GM18517 (cell line): ENCODE measurements around the gene CLEC17A.
"Not testable (repeated sequence)": the region's sequence is repeated elsewhere in the genome, so short reads cannot be mapped to it uniquely, and the experiment has no call there.

Source experiments
- ATAC-seq: cut with Tn5 transposase; IDR thresholded peaks from one replicate; pipeline ENCODE4 v1.9.1; 2021; ENCODE audit warnings: mild to moderate bottlenecking, moderate library complexity; ENCODE audit not compliant: unreplicated experiment

CLEC17A gene

DNA sequence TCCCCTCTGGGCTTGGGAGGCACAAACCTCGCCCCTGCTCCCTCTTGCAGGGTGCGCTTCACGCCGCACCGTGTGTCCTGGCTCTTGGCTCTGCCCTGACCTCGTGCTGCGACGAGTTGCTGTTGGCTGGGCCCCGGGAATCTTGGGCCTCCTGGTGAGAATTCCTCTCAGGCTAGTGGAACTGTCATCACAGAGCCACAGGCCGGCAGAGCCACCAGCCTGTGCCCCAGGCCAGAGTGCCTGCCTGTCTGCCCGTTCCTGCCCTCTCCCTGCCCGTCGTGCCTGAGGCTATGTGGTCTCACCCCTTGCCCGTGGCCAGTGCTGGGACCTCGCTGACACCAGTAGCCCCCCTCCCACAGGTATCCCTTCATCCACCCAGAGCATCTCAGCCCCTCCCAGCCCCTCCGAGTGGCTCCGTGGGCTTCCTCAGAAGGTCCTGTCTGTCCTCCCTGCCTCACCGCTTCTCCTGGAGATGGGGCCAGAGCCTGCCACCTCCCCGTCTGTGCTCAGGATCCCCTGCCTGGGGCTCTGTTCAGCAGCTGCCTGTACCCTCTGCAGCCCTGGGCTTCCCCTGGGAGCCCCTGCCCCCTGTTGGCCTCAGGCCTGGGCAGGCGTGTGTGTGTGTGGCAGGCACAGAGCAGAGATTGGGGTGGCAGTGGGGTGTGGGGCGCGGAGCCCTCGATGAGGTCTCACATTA lies 24.4 kb upstream of the CLEC17A start:
- no peak for ATAC-seq

- ATAC-seq = no peak
Measured at GRCh38 chr19:14559916-14560775, 22.7 kb upstream of the CLEC17A start.

DNA sequence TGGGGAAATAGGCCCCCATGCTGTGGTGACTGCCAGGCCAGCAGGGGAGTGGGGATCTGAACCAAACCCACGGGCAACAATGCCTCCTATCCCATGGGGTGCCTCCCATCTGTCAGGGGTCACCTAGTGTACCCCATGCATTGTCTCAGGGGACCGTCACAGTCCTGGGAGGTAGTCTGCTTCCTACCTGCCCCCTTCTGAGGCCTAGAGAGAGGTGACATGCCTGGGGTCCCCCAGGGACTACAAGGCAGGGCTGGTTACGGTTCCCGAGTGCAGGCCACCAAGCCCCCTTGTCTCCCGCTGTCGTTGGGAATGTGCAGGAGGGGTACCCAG lies 22.1 kb upstream of the CLEC17A start:
- ATAC-seq = no peak

- ATAC-seq = no peak
Measured at GRCh38 chr19:14561249-14561648, 21.6 kb upstream of the CLEC17A start.

DNA sequence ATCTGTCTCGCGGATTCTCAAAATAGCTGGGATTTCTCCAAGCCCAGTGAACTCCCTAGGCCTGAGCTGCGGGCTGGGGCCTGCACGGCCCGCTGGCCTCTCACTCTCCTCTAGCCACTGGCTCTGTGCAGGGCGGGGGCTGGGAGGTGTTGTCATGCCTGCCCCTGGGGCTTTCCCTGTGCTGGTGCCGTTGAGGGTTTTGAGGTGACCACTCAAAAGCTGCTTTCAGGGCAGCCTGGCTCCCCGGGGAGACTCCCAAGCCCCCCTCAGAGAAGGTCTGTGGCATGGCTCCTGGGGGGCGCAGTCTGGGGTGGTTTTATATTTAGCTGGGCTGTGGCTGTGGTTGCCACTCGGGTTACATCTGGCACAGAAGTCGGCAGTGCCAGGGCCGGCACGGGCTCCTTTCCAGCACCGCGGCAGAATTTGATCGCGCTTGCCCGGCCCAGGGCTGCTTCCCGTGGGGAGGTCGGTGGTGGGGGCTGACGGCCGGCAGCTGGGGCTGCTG lies 21.0 kb upstream of the CLEC17A start:
- no peak for ATAC-seq

GRCh38 chr19:14562660-14563589 lies 20.0 kb upstream of the CLEC17A start:
- ATAC-seq = no peak

DNA sequence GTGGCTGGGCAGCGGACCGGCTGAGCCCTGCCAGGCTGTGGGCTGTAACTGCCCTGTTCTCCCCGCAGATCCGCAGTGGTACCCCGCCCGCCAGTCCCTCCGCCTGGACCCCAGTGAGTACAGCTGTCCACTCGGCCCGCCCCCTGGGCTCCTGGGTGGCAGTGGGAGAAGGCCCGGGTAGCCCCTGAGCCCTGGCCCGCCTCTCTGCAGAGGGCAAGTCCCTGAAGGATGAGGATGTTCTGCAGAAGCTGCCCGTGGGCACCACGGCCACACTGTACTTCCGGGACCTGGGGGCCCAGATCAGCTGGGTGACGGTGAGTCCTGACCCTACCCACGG lies 19.3 kb upstream of the CLEC17A start:
- ATAC-seq = no peak

GRCh38 chr19:14563989-14564651 lies 18.8 kb upstream of the CLEC17A start:
- no peak for ATAC-seq

DNA sequence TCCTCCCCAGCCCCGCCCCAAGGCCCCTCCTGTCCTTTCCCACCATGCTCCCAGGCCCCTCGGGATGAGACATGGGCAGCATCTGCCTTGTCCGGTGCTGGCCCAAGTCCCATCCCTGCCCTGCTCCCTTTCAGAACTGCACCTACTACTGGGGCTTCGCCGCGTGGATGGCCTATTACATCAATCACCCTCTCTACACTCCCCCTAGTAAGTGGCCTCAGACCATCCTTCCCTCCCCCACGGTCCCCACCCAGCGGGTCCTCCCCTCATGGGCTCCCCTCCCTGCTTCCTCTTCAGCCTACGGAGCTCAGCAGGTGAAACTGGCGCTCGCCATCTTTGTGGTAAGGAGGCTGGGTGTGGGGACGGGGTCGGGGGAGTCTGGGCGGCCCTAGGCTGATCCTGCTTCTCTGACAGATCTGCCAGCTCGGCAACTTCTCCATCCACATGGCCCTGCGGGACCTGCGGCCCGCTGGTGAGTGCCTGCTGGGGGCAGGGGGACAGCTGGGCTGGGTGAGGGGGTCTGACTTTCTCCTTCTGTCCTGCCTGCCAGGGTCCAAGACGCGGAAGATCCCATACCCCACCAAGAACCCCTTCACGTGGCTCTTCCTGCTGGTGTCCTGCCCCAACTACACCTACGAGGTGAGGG lies 18.1 kb upstream of the CLEC17A start:
- not testable (repeated sequence) for ATAC-seq

GRCh38 chr19:14565298-14565679 lies 17.6 kb upstream of the CLEC17A start:
- ATAC-seq = no peak

- ATAC-seq = no peak
Measured at GRCh38 chr19:14565765-14566711, 16.8 kb upstream of the CLEC17A start.

DNA sequence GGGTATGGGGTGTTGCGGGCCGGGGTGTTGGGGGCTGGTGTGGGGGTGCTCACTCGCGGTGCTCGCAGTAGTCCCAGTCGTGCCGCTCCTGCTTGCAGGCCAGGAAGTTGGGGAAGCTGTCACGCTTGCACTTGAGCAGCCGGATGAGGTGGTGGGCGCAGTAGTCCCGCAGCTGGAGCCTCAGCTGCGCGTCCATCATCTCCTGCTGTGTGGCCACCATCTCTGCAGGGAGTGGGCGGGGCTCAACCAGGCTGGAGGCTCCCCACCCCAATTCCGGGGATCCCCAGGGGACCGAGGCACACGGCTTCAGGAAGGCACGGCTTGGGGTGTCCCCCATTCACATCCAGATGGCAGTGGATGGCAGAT lies 16.2 kb upstream of the CLEC17A start:
- ATAC-seq = no peak

DNA sequence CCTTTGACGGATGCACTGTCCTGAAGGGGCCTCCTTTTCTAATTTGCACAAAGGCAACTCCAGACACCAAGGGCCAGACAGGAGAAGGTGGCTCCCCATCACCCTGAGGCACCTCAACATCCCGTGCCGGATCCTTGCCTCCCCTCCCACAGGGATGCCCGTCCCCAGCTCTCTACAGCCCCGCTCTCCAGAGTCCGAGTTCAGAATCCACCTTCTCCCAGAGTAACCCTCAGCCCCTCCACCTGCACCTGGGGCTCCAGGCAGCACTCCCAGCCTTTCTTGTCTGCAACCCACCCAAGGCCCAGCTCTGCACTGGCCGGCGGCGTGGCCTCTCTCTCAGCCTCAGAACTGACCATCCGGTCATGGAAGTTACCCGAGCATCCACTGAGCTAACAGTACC lies 15.8 kb upstream of the CLEC17A start:
- ATAC-seq = no peak

GRCh38 chr19:14570864-14571527 lies 11.9 kb upstream of the CLEC17A start:
- no peak for ATAC-seq

- ATAC-seq = peak; percentile 80
Measured at GRCh38 chr19:14571695-14572490, 11.0 kb upstream of the CLEC17A start, which contains the start of gene NDUFB7. NDUFB7 (minus strand) TSS chr19:14572066; CDS start chr19:14572000, 66 bp downstream.

- ATAC-seq = no peak
Measured at GRCh38 chr19:14575428-14575980, 7.4 kb upstream of the CLEC17A start.

DNA sequence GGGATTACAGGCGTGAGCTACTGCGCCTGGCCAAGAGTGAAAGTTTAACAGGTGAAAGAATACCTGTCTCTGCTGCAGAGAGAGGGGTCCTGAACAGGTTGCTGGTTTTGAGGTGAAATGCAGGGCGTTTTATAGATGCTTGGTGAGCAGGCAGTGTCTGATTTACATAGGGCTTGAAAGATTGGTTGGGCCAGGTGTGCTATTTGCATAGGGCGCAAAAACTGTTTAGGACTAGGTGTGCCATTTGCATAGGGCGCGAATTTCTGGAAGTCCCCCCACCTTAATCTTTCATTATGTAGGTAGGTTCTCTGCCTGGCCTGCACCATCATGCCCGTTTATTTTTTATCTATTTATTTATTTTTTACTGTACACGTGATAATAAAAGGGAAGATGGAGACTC lies 6.5 kb upstream of the CLEC17A start:
- no peak for ATAC-seq
